IMR-90 (cell line): Measurements from ENCODE around the gene NT5DC2.

Experiments used
- BHLHE40 ChIP-seq: fragments of 150-350 bp; IDR thresholded peaks from 2 replicates; pipeline ENCODE4 v1.6.1; 2016; ENCODE audit warnings: mild to moderate bottlenecking, low read depth, low read length
- CEBPB ChIP-seq: IDR thresholded peaks from 2 replicates; pipeline ENCODE4 v1.6.1; 2012; ENCODE audit warnings: low read depth, low read length, improper control_type of control experiment
- FOS ChIP-seq: fragments of 150-350 bp; IDR thresholded peaks from 2 replicates; pipeline ENCODE4 v1.6.1; 2016; ENCODE audit warnings: low read depth, low read length
- MAFK ChIP-seq: IDR thresholded peaks from 2 replicates; pipeline ENCODE4 v1.6.1; 2012; ENCODE audit warnings: low read depth, low read length, improper control_type of control experiment
- MXI1 ChIP-seq: IDR thresholded peaks from 2 replicates; pipeline ENCODE4 v1.6.1; 2012; ENCODE audit warnings: low read depth, mild to moderate bottlenecking, low read length, moderate library complexity, borderline replicate concordance
- POLR2A ChIP-seq: IDR thresholded peaks from 2 replicates; pipeline ENCODE4 v1.6.1; 2012; ENCODE audit warnings: mild to moderate bottlenecking, low read depth, low read length
- RAD21 ChIP-seq: IDR thresholded peaks from 2 replicates; pipeline ENCODE4 v1.6.1; 2012; ENCODE audit warnings: low read length, improper control_type of control experiment
- SMC3 ChIP-seq: fragments of 150-350 bp; IDR thresholded peaks from 2 replicates; pipeline ENCODE4 v1.6.1; 2016; ENCODE audit warnings: low read depth, mild to moderate bottlenecking, antibody characterized with exemption, low read length, moderate library complexity
- TF ChIP-seq, protein P1 (sequence below): conservative IDR thresholded peaks from 2 replicates; pipeline ENCODE4 v1.5.1; 2012; ENCODE audit warnings: mild to moderate bottlenecking, low read depth, low read length, improper control_type of control experiment
- TF ChIP-seq, protein P2 (sequence below): fragments of 150-350 bp; IDR thresholded peaks from 2 replicates; pipeline ENCODE4 v1.6.1; 2017; ENCODE audit warnings: mild to moderate bottlenecking, antibody characterized with exemption, low read length, low read depth

DNA sequence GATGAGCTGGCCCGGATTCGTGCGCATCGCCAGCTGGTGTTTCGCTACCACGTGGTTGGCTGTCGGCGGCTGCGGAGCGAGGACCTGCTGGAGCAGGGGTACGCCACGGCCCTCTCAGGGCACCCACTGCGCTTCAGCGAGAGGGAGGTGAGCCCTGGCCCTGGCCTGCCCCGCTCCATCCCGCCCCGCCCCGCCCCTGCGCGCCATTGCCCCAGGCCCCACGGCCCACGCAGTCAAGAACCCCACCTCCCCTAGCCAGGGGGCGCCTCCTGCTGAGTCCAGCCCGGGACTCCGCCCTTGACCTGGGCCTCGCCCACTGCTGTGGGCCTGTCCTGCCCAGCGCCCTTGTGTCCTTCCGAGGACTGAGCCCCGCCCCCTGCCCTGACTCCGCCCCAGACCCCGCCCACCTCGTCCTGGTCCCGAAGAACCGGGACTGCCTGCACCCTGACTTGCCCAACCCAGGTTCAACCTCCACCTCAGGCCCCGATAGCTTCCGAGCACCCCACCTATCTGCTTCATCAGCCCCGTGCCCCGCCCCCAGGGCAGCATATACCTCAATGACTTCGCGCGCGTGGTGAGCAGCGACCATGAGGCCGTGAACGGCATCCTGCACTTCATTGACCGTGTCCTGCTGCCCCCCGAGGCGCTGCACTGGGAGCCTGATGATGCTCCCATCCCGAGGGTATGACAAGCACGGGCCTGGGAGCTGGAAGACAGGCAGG, 14.8 kb downstream of the NT5DC2 start:
- TF ChIP-seq, protein P1, sequence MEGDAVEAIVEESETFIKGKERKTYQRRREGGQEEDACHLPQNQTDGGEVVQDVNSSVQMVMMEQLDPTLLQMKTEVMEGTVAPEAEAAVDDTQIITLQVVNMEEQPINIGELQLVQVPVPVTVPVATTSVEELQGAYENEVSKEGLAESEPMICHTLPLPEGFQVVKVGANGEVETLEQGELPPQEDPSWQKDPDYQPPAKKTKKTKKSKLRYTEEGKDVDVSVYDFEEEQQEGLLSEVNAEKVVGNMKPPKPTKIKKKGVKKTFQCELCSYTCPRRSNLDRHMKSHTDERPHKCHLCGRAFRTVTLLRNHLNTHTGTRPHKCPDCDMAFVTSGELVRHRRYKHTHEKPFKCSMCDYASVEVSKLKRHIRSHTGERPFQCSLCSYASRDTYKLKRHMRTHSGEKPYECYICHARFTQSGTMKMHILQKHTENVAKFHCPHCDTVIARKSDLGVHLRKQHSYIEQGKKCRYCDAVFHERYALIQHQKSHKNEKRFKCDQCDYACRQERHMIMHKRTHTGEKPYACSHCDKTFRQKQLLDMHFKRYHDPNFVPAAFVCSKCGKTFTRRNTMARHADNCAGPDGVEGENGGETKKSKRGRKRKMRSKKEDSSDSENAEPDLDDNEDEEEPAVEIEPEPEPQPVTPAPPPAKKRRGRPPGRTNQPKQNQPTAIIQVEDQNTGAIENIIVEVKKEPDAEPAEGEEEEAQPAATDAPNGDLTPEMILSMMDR: no peak
- TF ChIP-seq, protein P2, sequence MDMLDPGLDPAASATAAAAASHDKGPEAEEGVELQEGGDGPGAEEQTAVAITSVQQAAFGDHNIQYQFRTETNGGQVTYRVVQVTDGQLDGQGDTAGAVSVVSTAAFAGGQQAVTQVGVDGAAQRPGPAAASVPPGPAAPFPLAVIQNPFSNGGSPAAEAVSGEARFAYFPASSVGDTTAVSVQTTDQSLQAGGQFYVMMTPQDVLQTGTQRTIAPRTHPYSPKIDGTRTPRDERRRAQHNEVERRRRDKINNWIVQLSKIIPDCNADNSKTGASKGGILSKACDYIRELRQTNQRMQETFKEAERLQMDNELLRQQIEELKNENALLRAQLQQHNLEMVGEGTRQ: no peak
- no peak for TF ChIP-seq POLR2A
- no peak for TF ChIP-seq FOS
- TF ChIP-seq MXI1: no peak
- TF ChIP-seq MAFK: no peak
- no peak for TF ChIP-seq BHLHE40
- no peak for TF ChIP-seq SMC3
- no peak for TF ChIP-seq RAD21
- TF ChIP-seq CEBPB: no peak
